Kidney (tissue), 14 donors: ENCODE measurements around the gene RABGAP1. TPM values are rescaled to one million over a fixed set of nuclear protein-coding genes. Genes with fewer than 3 reads are reported as not detected.
"Not testable (repeated sequence)": the region's sequence is repeated elsewhere in the genome, so short reads cannot be mapped to it uniquely, and the experiment has no call there.

Experiments used
- DNase-seq, 5 donors: peaks; one replicate each; pipeline ENCODE4 v3.0.0-alpha.2; 2013 to 2020
- FAIRE-seq: peaks from 2 replicates; lab custom pipeline; 2012; peaks lifted over from hg19 to GRCh38; lab: Jason Lieb, UNC
- H3K27ac ChIP-seq, 2 donors: one replicate each; pipeline ENCODE4 v1.7.0; 2013; ENCODE audit warnings: low read depth in 2 of 2, low read length in 2 of 2, inconsistent platforms in 1 of 2
- H3K27me3 ChIP-seq: one replicate; pipeline ENCODE4 v1.7.1; 2013; ENCODE audit warnings: low read length, inconsistent platforms; ENCODE audit not compliant: control insufficient read depth, insufficient read depth
- H3K36me3 ChIP-seq, 3 donors: one replicate each; pipeline versions ENCODE4 v1.7.0 to v1.7.1; 2013; ENCODE audit warnings: low read length in 3 of 3, control low read depth in 1 of 3, inconsistent platforms in 1 of 3; ENCODE audit not compliant: insufficient read depth in 3 of 3, control insufficient read depth in 2 of 3
- H3K4me1 ChIP-seq, 3 donors: one replicate each; pipeline versions ENCODE4 v1.7.0 to v1.7.1; 2013; ENCODE audit warnings: low read length in 3 of 3, inconsistent platforms in 1 of 3, low read depth in 1 of 3; ENCODE audit not compliant: control insufficient read depth in 2 of 3, insufficient read depth in 2 of 3
- H3K4me3 ChIP-seq, 3 donors: one replicate each; pipeline versions ENCODE4 v1.7.0 to v1.8.1; 2013; ENCODE audit warnings: low read length in 3 of 3, control low read depth in 1 of 3, inconsistent platforms in 1 of 3
- H3K9ac ChIP-seq, 3 donors: one replicate each; pipeline versions ENCODE4 v1.7.0 to v1.7.1; 2013; ENCODE audit warnings: low read length in 3 of 3, control low read depth in 1 of 3, inconsistent platforms in 1 of 3
- H3K9me3 ChIP-seq, 3 donors: one replicate each; pipeline versions ENCODE4 v1.7.0 to v1.7.1; 2013; ENCODE audit warnings: low read length in 3 of 3, control low read depth in 1 of 3, inconsistent platforms in 1 of 3; ENCODE audit not compliant: control insufficient read depth in 2 of 3, insufficient read depth in 1 of 3
- CTCF ChIP-seq: IDR thresholded peaks from 3 replicates; pipeline ENCODE4 v1.5.1; 2012; ENCODE audit warnings: mild to moderate bottlenecking, moderate library complexity, borderline replicate concordance; ENCODE audit not compliant: insufficient read depth; ENCODE audit errors: extremely low read depth
- intact Hi-C: fragments of 100-400 bp; cut with DNase I; formaldehyde crosslinking; loops from one replicate; pipeline ENCODE4 v1.11.1; 2022
- polyA plus RNA-seq: library from polyadenylated mRNA; stranded (reverse); fragments of 350-450 nt; fragmentation: Illumina TruSeq; extraction: RNeasy Lipid Tissue Mini Kit (QIAGEN cat#74804); gene quantifications from one replicate; pipeline ENCODE4 v1.2.3, GENCODE V29; 2014; ENCODE audit warnings: low read depth, low replicate concordance; ENCODE audit not compliant: insufficient read depth
- total RNA-seq: library from RNA; stranded (reverse); fragmentation: NEBNext Ultra II Directional; extraction: Animal tissue kit (Norgen Biotek cat#: 25700); gene quantifications from one replicate; pipeline ENCODE4 v1.2.1, GENCODE V29; 2021
- donor health status: control.
- donor health status: control.
- donor health status: control.
- donor health status: control.
- donor health status: control.
- donor health status: DM: yes; HTN: yes; CAD: no.
- donor health status: Normal renal cell carcinoma (clear cell type).

RABGAP1 gene
- total and polyA plus RNA-seq, 2 donors from 2014 or later, result 13.7 to 61.1 TPM

- Histone ChIP-seq H3K27me3 (no peaks in the 10 kb centered on the region), H3K4me3 (peak overlapping the region; percentile 86 to 97 (median 90)), H3K9ac (peak overlapping the region; percentile 52 to 95 (median 88)), H3K9me3 (no peaks in the 10 kb centered on the region), H3K4me1 (peaks cover 0 to 6% (median 2%) of the 10 kb centered on the region in 3 donors), H3K36me3 (no peaks in the 10 kb centered on the region), H3K27ac (peak overlapping the region; percentile 82 to 90)
- peak in 2 of 5 donors; percentile 64 to 75 for DNase-seq
- intact Hi-C loops, result no loop called here
- FAIRE-seq, result no peak
- no peak for TF ChIP-seq CTCF
These were observed 36.4 kb upstream of the RABGAP1 start for GRCh38 chr9:122904466-122904822.

GRCh38 chr9:122904823-122905710, 35.8 kb upstream of the RABGAP1 start, which contains the start of gene RC3H2:
Gene RC3H2, minus strand, starts transcription at chr9:122905359. Its CDS starts 7,850 bp downstream, at chr9:122897509.
- H3K4me3 ChIP-seq, result peak within 1 kb of the TSS; percentile 86 to 97 (median 90)
- no peaks in the 10 kb centered on the region for H3K36me3 ChIP-seq
- peak within 1 kb of the TSS; percentile 82 to 90 for H3K27ac ChIP-seq
- intact Hi-C loops, result no loop called here
- FAIRE-seq (peak; percentile 96), DNase-seq (peak; percentile 99 to 100 (median 100))
- H3K9ac ChIP-seq, result peak within 1 kb of the TSS; percentile 83 to 95 (median 88)
- H3K27me3 ChIP-seq, result no peaks in the 10 kb centered on the region
- TF ChIP-seq CTCF, result no peak
- H3K9me3 ChIP-seq, result no peaks in the 10 kb centered on the region
- peaks cover 0 to 6% (median 2%) of the 10 kb centered on the region in 3 donors for H3K4me1 ChIP-seq

- FAIRE-seq, H3K9me3 ChIP-seq, H3K36me3 ChIP-seq, H3K27ac ChIP-seq, H3K9ac ChIP-seq, H3K4me3 ChIP-seq, intact Hi-C loops, H3K27me3 ChIP-seq, H3K4me1 ChIP-seq: not testable (repeated sequence)
- DNase-seq, result peak in 1 of 5 donors; percentile 49
These were observed 34.7 kb upstream of the RABGAP1 start for GRCh38 chr9:122906122-122906521.

- Histone ChIP-seq H3K27me3 (no peaks in the 10 kb centered on the region), H3K4me3 (peak overlapping the region; percentile 96 to 98 (median 97)), H3K27ac (peak overlapping the region in 1 of 2 donors; percentile 51), H3K9me3 (no peaks in the 10 kb centered on the region), H3K4me1 (peaks cover 0 to 9% (median 6%) of the 10 kb centered on the region in 3 donors), H3K36me3 (peaks cover 3 to 8% (median 7%) of the 10 kb centered on the region in 3 donors), H3K9ac (peak overlapping the region; percentile 77 to 95 (median 92))
- TF ChIP-seq CTCF, result no peak
- FAIRE-seq (no peak), DNase-seq (no peak)
- intact Hi-C loops, result no loop called here
These were observed 28.2 kb upstream of the RABGAP1 start for GRCh38 chr9:122912671-122912963.
